ENCODE measurements around the gene TRNAU1AP. TPM values are rescaled to one million over a fixed set of nuclear protein-coding genes. Genes with fewer than 3 reads are reported as not detected.

The TRNAU1AP gene
- total RNA-seq, 3 donors from 2014 or later (not counting 1 experiment from before 2014, with no cell fraction given) = 28.3 to 38.7 (median 32.1) TPM

GRCh38 chr1:28508435-28508754, 44.5 kb upstream of the TRNAU1AP start:
- H3K9me3 ChIP-seq (ENCODE audit: control insufficient read depth, insufficient read depth, low read length) = no peaks in the 10 kb centered on the region

DNA sequence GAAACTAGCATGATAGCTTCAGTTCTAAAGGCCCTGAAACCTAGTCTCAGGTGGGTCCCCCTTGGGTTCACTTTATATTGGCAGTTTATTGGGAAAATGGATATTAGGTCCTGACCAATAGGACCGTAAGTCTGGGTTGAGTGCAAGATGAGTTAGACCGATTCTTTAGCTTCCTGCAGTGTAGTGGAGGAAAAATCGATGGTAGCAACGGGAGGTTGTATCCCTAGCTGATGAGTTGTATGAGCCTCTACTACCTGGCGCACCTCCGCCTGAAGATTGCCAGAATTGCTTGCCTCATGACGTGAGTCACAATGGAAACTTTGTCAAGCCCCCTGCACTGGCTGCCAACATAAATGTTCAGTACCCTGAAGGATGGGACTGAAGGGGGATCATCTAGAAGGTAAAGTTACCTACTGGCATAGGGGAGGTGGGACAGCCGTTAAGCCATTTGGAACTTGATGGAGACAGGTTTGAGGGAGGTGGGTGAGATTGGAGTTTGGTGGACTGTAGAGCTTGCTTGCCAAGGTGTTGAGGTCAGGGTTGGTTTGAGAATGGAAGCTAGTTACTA, 43.1 kb upstream of the TRNAU1AP start:
- H3K27ac ChIP-seq (ENCODE audit: low read length) = peak overlapping the region; percentile 30
- H3K27me3 ChIP-seq (ENCODE audit: control insufficient read depth, insufficient read depth, low read length) = no peaks in the 10 kb centered on the region
- H3K4me3 ChIP-seq (ENCODE audit: low read length) = no peak overlapping the region
- Mint-ChIP-seq H3K4me1 (peaks cover 63 to 65% of the 10 kb centered on the region in 2 donors), H3K9me3 (no peaks in the 10 kb centered on the region), H3K4me3 (peak overlapping the region; percentile 52), H3K27ac (peak overlapping the region; percentile 97 to 99), H3K27me3 (ENCODE audit: low read depth in 2 of 2) (no peaks in the 10 kb centered on the region), H3K36me3 (no peaks in the 10 kb centered on the region)
- TF ChIP-seq CTCF (IDR thresholded peaks at IDR 0.05) = no peak
- DNase-seq (peak in 1 of 2 donors; percentile 36), ATAC-seq (no peak)
- no peaks in the 10 kb centered on the region for H3K9me3 ChIP-seq (ENCODE audit: control insufficient read depth, insufficient read depth, low read length)
- H3K4me1 ChIP-seq (ENCODE audit: control insufficient read depth, insufficient read depth, low read length) = peaks cover 64% of the 10 kb centered on the region
- intact Hi-C loops (cut with micrococcal nuclease) = loop anchor here (5.0 kb wide), 4 partner anchors 133 to 422 kb away; partner anchors contain the start of genes EYA3 and TAF12
- peaks cover 55% of the 10 kb centered on the region for H3K36me3 ChIP-seq (ENCODE audit: control insufficient read depth, insufficient read depth, low read length)
- 67% methylated on average over 8 of the region's 8 CpGs for WGBS (ENCODE audit: insufficient coverage)

More at GRCh38 chr1:28508435-28508754, 44.5 kb upstream of the TRNAU1AP start:
- no peak for TF ChIP-seq CTCF (IDR thresholded peaks at IDR 0.05)
- Histone ChIP-seq H3K4me1 (ENCODE audit: control insufficient read depth, insufficient read depth, low read length) (peaks cover 61% of the 10 kb centered on the region), H3K27me3 (ENCODE audit: control insufficient read depth, insufficient read depth, low read length) (no peaks in the 10 kb centered on the region), H3K4me3 (ENCODE audit: low read length) (no peak overlapping the region), H3K36me3 (ENCODE audit: control insufficient read depth, insufficient read depth, low read length) (peaks cover 46% of the 10 kb centered on the region), H3K27ac (ENCODE audit: low read length) (no peak overlapping the region)
- Mint-ChIP-seq H3K36me3 (no peaks in the 10 kb centered on the region), H3K4me3 (peak overlapping the region; percentile 99), H3K27ac (peak overlapping the region; percentile 97 to 99), H3K27me3 (ENCODE audit: low read depth in 2 of 2) (no peaks in the 10 kb centered on the region), H3K4me1 (peaks cover 63 to 65% of the 10 kb centered on the region in 2 donors), H3K9me3 (no peaks in the 10 kb centered on the region)
- DNase-seq = no peak
- intact Hi-C loops (cut with micrococcal nuclease) = loop anchor here (5.0 kb wide), 4 partner anchors 134 to 421 kb away; partner anchors contain the start of genes EYA3 and TAF12
- 37% methylated on average over 5 of the region's 5 CpGs for WGBS (ENCODE audit: insufficient coverage)
- no peak for ATAC-seq

DNA sequence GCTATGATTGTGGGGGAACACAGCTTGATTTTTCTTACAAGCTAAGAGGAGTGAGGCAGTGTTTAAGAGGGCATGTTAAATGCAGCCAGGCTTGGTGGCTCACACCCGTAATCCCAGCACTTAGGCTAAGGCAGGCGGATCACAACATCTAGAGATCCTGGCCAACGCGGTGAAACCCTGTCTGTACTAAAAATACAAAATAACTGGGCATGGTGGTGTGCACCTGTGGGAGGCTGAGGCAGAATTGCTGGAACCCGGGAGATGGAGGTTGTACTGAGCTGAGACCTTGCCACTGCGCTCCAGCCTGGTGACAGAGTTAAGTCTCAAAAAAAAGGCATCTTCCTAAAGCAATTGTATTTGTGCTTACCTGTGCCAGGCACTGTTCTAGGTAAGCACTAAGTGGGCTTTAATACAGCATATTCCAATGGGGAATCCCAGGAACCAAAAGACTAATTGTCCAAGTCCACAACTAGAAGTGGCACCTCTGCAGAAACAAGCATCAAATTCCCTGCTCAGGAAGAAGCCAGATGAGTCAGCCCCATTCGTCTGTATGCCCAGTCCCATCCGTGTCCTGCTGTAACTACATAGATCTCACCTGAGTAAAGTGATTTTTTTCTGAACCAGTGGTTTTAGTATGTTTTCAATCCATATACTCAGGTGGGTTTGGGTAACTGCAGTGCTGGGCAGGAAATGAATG, 42.5 kb upstream of the TRNAU1AP start:
- DNase-seq (peak in 1 of 2 donors; percentile 51), ATAC-seq (no peak)
- Histone ChIP-seq H3K9me3 (ENCODE audit: control insufficient read depth, insufficient read depth, low read length) (no peaks in the 10 kb centered on the region), H3K27me3 (ENCODE audit: control insufficient read depth, insufficient read depth, low read length) (no peaks in the 10 kb centered on the region), H3K4me3 (ENCODE audit: low read length) (no peak overlapping the region), H3K4me1 (ENCODE audit: control insufficient read depth, insufficient read depth, low read length) (peaks cover 61% of the 10 kb centered on the region), H3K27ac (ENCODE audit: low read length) (no peak overlapping the region), H3K36me3 (ENCODE audit: control insufficient read depth, insufficient read depth, low read length) (peaks cover 57% of the 10 kb centered on the region)
- peaks cover 59 to 63% of the 10 kb centered on the region in 2 donors for H3K4me1 Mint-ChIP-seq
- no peak for TF ChIP-seq CTCF (IDR thresholded peaks at IDR 0.05)
- H3K4me3 Mint-ChIP-seq = peak overlapping the region; percentile 25
- intact Hi-C loops (cut with micrococcal nuclease) = no loop called here
- 58% methylated on average over 8 of the region's 8 CpGs for WGBS (ENCODE audit: insufficient coverage)
- H3K9me3 Mint-ChIP-seq = no peaks in the 10 kb centered on the region
- peak overlapping the region; percentile 97 to 99 for H3K27ac Mint-ChIP-seq
- H3K27me3 Mint-ChIP-seq (ENCODE audit: low read depth in 2 of 2) = no peaks in the 10 kb centered on the region
- H3K36me3 Mint-ChIP-seq = no peaks in the 10 kb centered on the region

Measured in natural killer cell (primary cell).